Globus pallidus (tissue), 1 donor: Measurements from ENCODE around the gene KCTD15.
"Not testable (repeated sequence)": the region's sequence is repeated elsewhere in the genome, so short reads cannot be mapped to it uniquely, and the experiment has no call there.

Experiments
- DNase-seq: peaks from one replicate; pipeline ENCODE4 v3.0.0-alpha.2; 2015; ENCODE audit warnings: low spot score

Gene KCTD15

DNA sequence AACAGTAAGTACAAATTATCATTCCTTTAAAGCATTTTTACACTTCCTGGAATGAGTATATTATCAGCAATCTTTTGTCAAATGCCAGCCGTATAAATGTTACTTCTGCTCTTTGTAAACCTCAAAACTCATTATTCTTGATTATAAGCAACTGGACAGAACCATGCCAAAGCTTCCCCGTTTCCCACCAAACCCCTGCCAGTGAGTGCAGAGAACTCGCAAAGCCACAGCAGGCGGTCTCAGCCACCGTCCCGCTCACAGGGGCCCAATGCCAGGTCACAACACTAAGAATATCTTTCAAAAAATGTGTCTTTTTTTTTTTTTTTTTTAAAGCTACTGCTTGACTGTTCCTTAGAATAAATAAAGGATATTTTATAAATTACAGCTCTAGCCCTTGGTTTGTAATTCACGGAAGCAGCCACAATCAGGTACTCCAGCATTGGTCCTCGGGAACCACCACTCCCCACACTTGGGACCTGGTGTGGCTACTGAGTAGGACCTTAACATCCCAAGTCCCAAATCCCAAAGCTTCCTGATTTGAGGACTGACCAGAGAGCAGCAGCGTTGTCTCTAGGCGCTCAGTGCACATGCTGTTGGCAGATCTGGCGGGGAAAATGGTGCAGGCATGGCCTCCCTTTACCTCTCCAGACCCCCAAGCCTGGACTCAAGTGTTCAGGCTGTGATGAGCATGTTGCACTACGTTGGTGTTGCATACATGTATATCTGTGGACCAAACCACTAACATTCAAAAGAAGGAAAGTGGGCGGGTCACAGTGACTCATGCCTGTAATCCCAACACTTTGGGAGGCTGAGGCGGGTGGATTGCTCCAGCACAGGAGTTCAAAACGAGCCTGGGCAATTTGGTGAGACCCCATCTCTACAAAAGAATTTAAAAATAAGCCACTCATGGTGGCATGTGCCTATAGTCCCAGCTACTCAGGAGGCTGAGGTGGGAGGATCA, 19.0 kb downstream of the KCTD15 start:
- DNase-seq: no peak

DNA sequence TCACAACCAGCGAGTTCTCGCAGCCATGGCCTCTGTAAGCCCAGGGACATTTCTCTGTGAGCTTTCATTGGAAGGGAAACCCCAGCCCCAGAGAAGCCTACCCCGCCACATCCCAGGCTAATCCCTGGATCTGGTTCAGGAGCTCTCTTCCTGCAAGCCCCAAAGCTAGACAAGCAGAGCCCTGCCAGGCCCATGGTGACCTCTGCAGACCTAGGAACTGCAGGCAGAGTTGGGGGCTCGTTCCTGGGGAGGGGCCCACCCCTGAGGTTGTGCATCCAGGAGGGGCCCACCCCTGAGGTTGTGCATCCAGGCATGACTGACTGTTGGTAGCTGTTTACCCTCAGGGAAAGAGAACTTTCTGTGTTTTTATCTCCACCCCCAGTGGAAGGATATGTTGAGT, 21.7 kb downstream of the KCTD15 start:
- DNase-seq: no peak

DNA sequence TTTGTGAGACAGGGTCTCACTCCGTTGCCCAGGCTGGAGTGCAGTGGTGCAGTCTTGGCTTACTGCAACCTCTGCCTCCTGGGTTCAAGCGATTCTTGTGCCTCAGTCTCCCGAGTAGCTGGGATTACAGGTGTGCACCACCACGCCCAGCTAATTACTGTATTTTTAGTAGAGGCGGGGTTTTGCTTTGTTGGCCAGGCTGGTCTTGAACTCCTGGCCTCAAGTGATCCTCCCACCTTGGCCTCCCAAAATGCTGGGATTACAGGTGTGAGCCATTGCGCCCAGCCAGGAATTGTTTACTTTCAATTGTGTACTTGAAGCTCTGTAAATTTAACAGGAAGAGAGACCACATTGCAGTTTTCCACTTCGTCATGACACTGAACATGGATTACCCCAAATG, 22.4 kb downstream of the KCTD15 start:
- DNase-seq: not testable (repeated sequence)

DNA sequence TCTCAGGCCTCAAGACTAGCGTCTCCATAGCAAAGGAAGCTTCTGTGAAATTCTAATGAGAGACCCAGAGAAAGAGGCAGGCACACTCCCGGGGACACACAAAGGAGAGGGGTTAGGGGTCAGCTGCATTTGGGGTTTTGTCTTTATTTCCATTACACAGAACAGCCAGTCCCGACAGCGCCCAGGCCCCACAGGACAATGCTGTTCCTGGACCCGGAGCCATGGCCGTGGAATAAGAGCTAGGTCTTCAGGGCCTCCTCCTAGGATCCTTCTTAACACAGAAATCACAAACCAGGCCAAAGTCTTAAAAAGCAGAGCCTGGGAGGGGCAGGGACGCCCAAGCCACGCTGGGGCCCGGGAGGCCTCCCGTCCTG, 22.8 kb downstream of the KCTD15 start:
- DNase-seq: no peak

- no peak for DNase-seq
Observed at GRCh38 chr19:33819880-33820781, 23.5 kb downstream of the KCTD15 start.

GRCh38 chr19:33821871-33822270, 25.2 kb downstream of the KCTD15 start:
- no peak for DNase-seq

- no peak for DNase-seq
Observed at GRCh38 chr19:33823341-33823740, 26.7 kb downstream of the KCTD15 start.

GRCh38 chr19:33825556-33825955, 28.9 kb downstream of the KCTD15 start:
- no peak for DNase-seq

DNA sequence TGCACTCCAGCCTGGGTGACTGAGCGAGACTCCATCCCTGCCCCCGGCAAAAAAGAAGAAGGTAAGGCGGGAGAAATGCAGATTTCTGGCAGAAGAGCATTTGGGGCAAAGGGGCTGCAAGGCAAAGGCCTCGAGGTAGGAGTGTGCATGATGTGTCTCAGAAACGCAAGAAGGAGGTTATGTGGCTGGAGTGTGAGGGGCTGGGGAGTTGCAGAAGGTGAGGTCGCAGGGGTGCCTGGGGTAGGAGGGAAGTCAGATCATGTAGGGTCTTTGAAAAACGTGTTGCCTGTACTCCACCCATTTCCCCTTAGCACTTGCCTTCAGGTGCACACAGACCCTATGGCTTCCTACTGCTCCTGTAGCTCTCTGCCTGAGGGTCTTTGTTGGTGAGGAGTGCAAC, 29.9 kb downstream of the KCTD15 start:
- no peak for DNase-seq

GRCh38 chr19:33828266-33829075, 31.8 kb downstream of the KCTD15 start:
- no peak for DNase-seq

- DNase-seq: no peak
Observed at GRCh38 chr19:33830264-33830663, 33.6 kb downstream of the KCTD15 start.

- no peak for DNase-seq
Observed at GRCh38 chr19:33831825-33832224, 35.2 kb downstream of the KCTD15 start.

GRCh38 chr19:33832633-33833032, 36.0 kb downstream of the KCTD15 start:
- DNase-seq: no peak

DNA sequence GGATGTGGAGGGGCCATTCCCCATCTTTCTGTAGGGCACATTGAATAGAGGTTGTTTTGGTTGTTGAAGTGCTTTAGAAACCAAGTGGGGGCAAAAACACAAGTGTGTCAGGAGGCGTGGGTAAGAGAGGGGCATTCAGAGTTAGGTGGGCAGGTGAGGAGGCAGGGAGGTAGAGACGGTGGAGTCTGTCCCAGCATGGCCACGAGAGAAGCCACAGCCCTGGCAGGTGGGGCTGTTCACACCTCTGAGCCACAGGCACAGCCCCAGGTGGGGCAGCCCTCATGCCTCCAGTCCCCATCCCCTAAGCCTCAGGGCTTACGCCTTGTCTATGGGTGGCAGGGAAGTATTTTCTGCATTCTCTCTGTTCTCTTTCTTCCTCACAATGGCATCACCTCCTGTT, 43.7 kb downstream of the KCTD15 start:
- no peak for DNase-seq

- DNase-seq: no peak
Observed at GRCh38 chr19:33840783-33841182, 44.1 kb downstream of the KCTD15 start.

GRCh38 chr19:33841685-33842084, 45.0 kb downstream of the KCTD15 start:
- DNase-seq: no peak

GRCh38 chr19:33844478-33844877, 47.8 kb downstream of the KCTD15 start:
- no peak for DNase-seq

- no peak for DNase-seq
Observed at GRCh38 chr19:33845498-33845897, 48.8 kb downstream of the KCTD15 start.

GRCh38 chr19:33849551-33850147, 53.0 kb downstream of the KCTD15 start:
- no peak for DNase-seq

DNA sequence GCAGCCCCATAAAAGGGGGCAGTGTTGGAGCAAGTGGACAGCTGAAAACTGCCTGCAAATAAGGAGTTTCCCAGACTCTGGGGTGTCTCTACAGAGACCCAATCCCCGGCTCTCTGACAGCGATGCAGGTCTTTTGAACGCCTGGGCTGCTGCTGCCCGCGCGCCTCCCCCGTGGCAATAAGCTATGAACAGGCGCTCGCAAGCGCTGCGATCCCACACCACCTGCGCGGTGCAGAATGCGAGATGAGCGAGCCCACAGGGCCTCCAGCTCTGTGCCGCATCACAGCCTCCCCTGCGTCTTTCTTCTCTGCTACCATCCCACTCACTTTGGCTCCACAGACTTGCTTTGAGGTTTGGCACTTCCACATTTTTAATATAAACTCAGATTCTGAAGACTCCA, 62.3 kb downstream of the KCTD15 start:
- DNase-seq: no peak

DNA sequence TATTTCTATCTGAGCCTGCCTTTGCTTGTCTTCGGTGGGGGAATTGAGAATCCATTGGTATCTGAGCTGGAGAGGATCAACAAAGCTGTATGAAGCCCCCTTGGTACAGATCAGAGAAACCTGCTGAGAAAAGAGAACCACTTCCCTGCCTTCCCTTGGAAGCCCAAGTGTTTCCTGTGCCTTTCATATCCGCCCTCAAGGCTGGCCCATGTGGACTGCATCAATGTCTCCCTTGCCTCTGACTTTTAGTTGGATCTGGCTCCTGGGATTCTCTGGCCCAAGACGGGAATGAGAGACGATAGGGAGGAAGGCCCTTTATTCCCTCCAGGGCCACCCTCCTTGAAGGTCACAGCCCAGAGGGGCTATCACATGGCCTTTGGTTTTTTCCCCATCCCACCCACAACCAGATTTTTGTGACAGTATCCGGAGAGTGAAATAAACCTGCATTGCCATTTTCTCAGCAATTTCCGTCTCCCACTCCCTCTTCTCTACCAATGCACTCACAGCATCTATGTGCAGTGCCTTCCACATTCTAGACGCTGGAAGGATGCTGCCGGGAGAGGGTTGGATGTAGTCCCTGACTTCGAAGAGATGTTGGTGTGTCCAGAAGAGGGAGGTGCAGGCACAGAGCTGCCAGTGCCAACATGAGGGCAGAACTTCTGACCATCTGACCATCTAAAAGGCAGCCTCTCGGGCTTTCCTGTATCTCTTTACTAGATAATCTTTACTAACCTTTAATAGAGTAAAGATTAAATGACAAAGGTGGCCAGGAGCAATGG, 63.8 kb downstream of the KCTD15 start:
- DNase-seq: no peak
